ENCODE results near the gene SLC22A31. TPM values are rescaled to one million over a fixed set of nuclear protein-coding genes. Genes with fewer than 3 reads are reported as not detected.
"Not testable (repeated sequence)": the region's sequence is repeated elsewhere in the genome, so short reads cannot be mapped to it uniquely, and the experiment has no call there.

Gene SLC22A31
- total and polyA plus RNA-seq, 3 experiments from 2014 or later, result not detected

DNA sequence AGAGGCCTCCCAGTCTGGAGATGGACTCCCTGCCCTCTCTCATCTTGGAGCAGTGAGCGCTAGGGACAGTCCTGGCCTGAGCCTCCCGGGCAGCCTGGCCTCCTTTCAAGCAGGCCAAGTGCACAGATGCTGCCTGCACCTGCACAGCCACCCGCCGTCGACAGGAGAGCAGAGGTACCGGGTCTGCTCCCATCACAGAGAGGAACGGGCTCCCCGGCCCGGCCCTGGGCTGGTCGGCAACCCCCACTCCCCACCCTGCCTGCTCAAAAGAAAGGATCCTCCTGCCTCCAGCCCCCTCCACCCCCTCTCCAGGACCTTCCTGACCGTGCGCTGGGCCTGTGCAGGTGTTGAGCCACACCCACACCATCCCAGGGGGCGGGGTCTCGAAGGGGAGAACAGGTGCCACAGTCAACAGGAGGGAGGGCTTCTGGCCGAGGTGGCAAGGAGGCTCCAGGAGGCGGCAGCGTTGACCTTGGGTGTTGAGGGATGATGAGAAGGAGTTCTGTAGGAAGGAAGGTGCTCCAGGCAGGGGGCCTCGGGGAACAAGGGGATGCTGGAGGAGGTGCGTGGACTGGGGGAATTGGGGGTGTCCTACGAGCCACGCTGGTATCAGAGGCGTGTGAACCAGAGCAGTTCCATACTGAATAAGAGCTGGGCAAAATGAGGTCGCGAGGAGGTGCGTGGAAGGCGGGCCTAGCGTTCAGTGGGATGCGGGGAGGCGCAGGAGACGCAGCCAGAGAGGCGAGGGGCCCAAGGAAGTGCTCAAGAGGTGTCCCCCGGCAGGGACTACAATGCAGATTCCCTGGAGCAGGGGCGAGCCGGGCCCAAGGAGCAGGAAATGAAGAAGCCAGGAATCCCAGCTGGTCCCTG lies 29.8 kb downstream of the SLC22A31 start:
- DNase-seq, result no peak
- no peaks in the 10 kb centered on the region for H3K9me3 Mint-ChIP-seq
- no peaks in the 10 kb centered on the region for H3K27me3 ChIP-seq (ENCODE audit: insufficient read depth, low read length, poor library complexity, severe bottlenecking)
- peak overlapping the region in 5 of 8 donors; percentile 19 to 60 (median 33) for H3K27ac Mint-ChIP-seq
- CTCF ChIA-PET, result interaction anchor here (0.8 kb wide), 1 partner anchor 354 kb away, joined by 3 read pairs; no protein-coding TSS in a partner anchor
- peaks cover 25% of the 10 kb centered on the region for H3K4me1 ChIP-seq (ENCODE audit: insufficient read depth, low read length)
- H3K4me3 ChIP-seq (ENCODE audit: low read length), result peak overlapping the region; percentile 50
- peaks cover 6 to 20% (median 8%) of the 10 kb centered on the region in 3 donors for H3K4me1 Mint-ChIP-seq
- no peaks in the 10 kb centered on the region for H3K36me3 ChIP-seq (ENCODE audit: insufficient read depth, low read length)
- H3K27ac ChIP-seq (ENCODE audit: low read depth, low read length), result no peak overlapping the region
- H3K27me3 Mint-ChIP-seq, result peaks cover 0 to 4% of the 10 kb centered on the region in 2 donors
- no peaks in the 10 kb centered on the region for H3K9me3 ChIP-seq (ENCODE audit: low read length)
- H3K4me3 Mint-ChIP-seq, result peak overlapping the region; percentile 69 to 86 (median 76)
- POLR2A ChIA-PET, result interaction anchor here (1.2 kb wide), 2 partner anchors 8 to 313 kb away, joined by 3 to 6 read pairs; partner anchors contain the start of gene TRAPPC2L
- H3K36me3 Mint-ChIP-seq, result no peaks in the 10 kb centered on the region

DNA sequence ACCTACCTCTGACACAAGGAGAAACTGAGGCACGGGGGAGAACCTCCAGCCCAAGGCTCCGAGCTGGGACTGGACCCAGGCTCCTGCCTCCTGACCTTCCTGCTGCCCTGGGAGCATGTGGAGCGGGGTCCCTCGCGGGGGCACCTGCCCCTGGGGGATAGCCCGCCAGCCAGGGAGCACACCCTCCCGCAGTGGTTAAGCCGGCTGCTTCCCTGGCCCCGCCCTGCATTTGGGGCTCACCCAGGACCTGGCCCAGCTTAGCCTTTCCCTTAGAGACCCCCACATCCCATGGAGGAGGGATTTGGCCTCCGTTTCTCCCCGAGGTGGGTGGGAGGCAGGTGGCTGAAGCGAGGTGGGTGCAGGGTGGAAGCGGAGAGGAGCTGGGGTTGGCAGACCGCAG lies 30.6 kb downstream of the SLC22A31 start:
- no peaks in the 10 kb centered on the region for H3K9me3 ChIP-seq (ENCODE audit: low read length)
- H3K4me3 ChIP-seq (ENCODE audit: low read length), result no peak overlapping the region
- no peaks in the 10 kb centered on the region for H3K27me3 ChIP-seq (ENCODE audit: insufficient read depth, low read length, poor library complexity, severe bottlenecking)
- ChIA-PET POLR2A (no interaction called here), CTCF (interaction anchor here (0.8 to 1.0 kb wide), 2 partner anchors 354 to 432 kb away, joined by 3 to 4 read pairs; no protein-coding TSS in a partner anchor)
- no peak overlapping the region for H3K27ac ChIP-seq (ENCODE audit: low read depth, low read length)
- no peaks in the 10 kb centered on the region for H3K36me3 Mint-ChIP-seq
- DNase-seq, result no peak
- peaks cover 0 to 4% of the 10 kb centered on the region in 2 donors for H3K27me3 Mint-ChIP-seq
- H3K4me1 Mint-ChIP-seq, result peaks cover 6 to 17% (median 8%) of the 10 kb centered on the region in 3 donors
- no peak overlapping the region for H3K27ac Mint-ChIP-seq
- peaks cover 25% of the 10 kb centered on the region for H3K4me1 ChIP-seq (ENCODE audit: insufficient read depth, low read length)
- no peak overlapping the region for H3K4me3 Mint-ChIP-seq
- no peaks in the 10 kb centered on the region for H3K9me3 Mint-ChIP-seq
- no peaks in the 10 kb centered on the region for H3K36me3 ChIP-seq (ENCODE audit: insufficient read depth, low read length)

- H3K9me3 ChIP-seq (ENCODE audit: low read length), result no peaks in the 10 kb centered on the region
- DNase-seq, result no peak
- ChIA-PET CTCF (interaction anchor here (1.0 to 2.4 kb wide), 2 partner anchors 431 kb away, joined by 4 to 10 read pairs; no protein-coding TSS in a partner anchor), POLR2A (no interaction called here)
- no peak overlapping the region for H3K4me3 ChIP-seq (ENCODE audit: low read length)
- Mint-ChIP-seq H3K4me1 (peaks cover 6 to 17% (median 8%) of the 10 kb centered on the region in 3 donors), H3K27me3 (peaks cover 0 to 4% of the 10 kb centered on the region in 2 donors), H3K4me3 (no peak overlapping the region), H3K27ac (peak overlapping the region in 1 of 8 donors; percentile 24), H3K9me3 (no peaks in the 10 kb centered on the region), H3K36me3 (no peaks in the 10 kb centered on the region)
- H3K27ac ChIP-seq (ENCODE audit: low read depth, low read length), result no peak overlapping the region
- H3K4me1 ChIP-seq (ENCODE audit: insufficient read depth, low read length), result peaks cover 25% of the 10 kb centered on the region
- no peaks in the 10 kb centered on the region for H3K36me3 ChIP-seq (ENCODE audit: insufficient read depth, low read length)
- H3K27me3 ChIP-seq (ENCODE audit: insufficient read depth, low read length, poor library complexity, severe bottlenecking), result no peaks in the 10 kb centered on the region
Observed at GRCh38 chr16:89168381-89169189, 31.8 kb downstream of the SLC22A31 start.

GRCh38 chr16:89167425-89167941 lies 32.9 kb downstream of the SLC22A31 start:
- H3K36me3 Mint-ChIP-seq, result no peaks in the 10 kb centered on the region
- H3K9me3 ChIP-seq (ENCODE audit: low read length), result no peaks in the 10 kb centered on the region
- peaks cover 6 to 16% (median 8%) of the 10 kb centered on the region in 3 donors for H3K4me1 Mint-ChIP-seq
- no peak overlapping the region for H3K27ac Mint-ChIP-seq
- H3K36me3 ChIP-seq (ENCODE audit: insufficient read depth, low read length), result no peaks in the 10 kb centered on the region
- ChIA-PET POLR2A (no interaction called here), CTCF (interaction anchor here (1.0 to 2.4 kb wide), 5 partner anchors 11 to 430 kb away, joined by 3 to 10 read pairs (median 4); partner anchors contain the start of gene ACSF3)
- H3K27ac ChIP-seq (ENCODE audit: low read depth, low read length), result no peak overlapping the region
- no peaks in the 10 kb centered on the region for H3K27me3 ChIP-seq (ENCODE audit: insufficient read depth, low read length, poor library complexity, severe bottlenecking)
- H3K4me3 Mint-ChIP-seq, result no peak overlapping the region
- H3K27me3 Mint-ChIP-seq, result peaks cover 0 to 4% of the 10 kb centered on the region in 2 donors
- DNase-seq, result peak; percentile 71 to 84 (median 74)
- H3K4me1 ChIP-seq (ENCODE audit: insufficient read depth, low read length), result peaks cover 25% of the 10 kb centered on the region
- no peaks in the 10 kb centered on the region for H3K9me3 Mint-ChIP-seq
- H3K4me3 ChIP-seq (ENCODE audit: low read length), result no peak overlapping the region

DNA sequence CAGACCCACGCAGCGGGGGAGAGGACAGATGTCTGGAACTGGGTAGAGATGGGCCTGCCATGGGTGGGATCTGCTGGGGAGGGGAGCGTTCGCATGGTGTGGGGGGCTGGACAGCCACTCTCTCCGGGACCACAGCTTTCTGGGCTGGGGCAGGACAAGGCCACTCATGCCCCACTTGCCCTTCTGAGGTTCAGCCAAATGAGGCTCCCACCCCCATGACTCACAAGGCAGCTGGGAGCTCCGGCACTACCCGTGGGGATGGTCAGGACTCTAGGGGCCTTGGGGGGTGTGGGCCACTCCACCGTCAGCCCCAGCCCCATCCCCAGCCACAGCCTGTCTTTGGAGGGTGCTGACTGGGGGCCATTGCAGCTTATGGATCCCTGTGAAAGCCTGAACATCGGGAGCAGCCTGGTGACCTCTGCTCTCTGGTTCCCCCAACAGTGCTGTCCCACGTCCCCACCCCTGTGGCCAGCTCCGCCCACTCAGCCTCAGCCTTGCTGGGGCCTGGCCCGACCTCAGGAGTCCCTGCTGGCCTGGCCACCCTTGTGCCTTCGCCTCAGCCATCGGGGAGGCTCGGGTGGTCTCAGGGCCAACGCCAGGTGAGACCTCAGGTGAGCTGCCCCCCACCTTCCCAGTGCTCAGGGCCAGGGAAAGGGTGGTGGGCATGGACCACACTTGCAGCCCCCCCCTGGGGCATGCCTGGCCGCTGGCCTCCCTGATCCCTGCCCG lies 33.5 kb downstream of the SLC22A31 start:
- POLR2A ChIA-PET, result no interaction called here
- CTCF ChIA-PET, result interaction anchor here (1.0 to 2.4 kb wide), 5 partner anchors 11 to 430 kb away, joined by 3 to 10 read pairs (median 4); partner anchors contain the start of gene ACSF3
- Mint-ChIP-seq H3K4me3 (no peak overlapping the region), H3K36me3 (no peaks in the 10 kb centered on the region), H3K27ac (no peak overlapping the region), H3K9me3 (no peaks in the 10 kb centered on the region), H3K4me1 (peaks cover 6 to 15% (median 8%) of the 10 kb centered on the region in 3 donors), H3K27me3 (peaks cover 0 to 4% of the 10 kb centered on the region in 2 donors)
- Histone ChIP-seq H3K27me3 (ENCODE audit: insufficient read depth, low read length, poor library complexity, severe bottlenecking) (no peaks in the 10 kb centered on the region), H3K36me3 (ENCODE audit: insufficient read depth, low read length) (no peaks in the 10 kb centered on the region), H3K4me1 (ENCODE audit: insufficient read depth, low read length) (peaks cover 25% of the 10 kb centered on the region), H3K27ac (ENCODE audit: low read depth, low read length) (no peak overlapping the region), H3K9me3 (ENCODE audit: low read length) (no peaks in the 10 kb centered on the region), H3K4me3 (ENCODE audit: low read length) (no peak overlapping the region)
- DNase-seq, result no peak

DNA sequence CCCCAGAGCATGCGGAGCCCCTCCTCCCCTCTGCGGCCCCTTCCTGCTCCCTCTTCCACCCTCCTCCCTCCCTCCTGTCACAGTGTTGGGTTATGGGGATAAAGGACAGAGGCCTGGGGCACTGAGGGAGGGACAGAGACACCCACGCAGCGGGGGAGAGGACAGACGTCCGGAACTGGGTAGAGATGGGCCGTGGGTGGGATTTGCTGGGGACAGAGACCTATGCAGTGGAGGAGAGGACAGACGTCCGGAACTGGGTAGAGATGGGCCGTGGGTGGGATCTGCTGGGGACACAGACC lies 34.7 kb downstream of the SLC22A31 start:
- H3K36me3 Mint-ChIP-seq, result not testable (repeated sequence)

GRCh38 chr16:89164847-89165680 lies 35.3 kb downstream of the SLC22A31 start:
- no peaks in the 10 kb centered on the region for H3K36me3 ChIP-seq (ENCODE audit: insufficient read depth, low read length)
- no peak overlapping the region for H3K27ac ChIP-seq (ENCODE audit: low read depth, low read length)
- POLR2A ChIA-PET, result no interaction called here
- Mint-ChIP-seq H3K27ac (no peak overlapping the region), H3K4me3 (no peak overlapping the region), H3K36me3 (no peaks in the 10 kb centered on the region), H3K4me1 (peaks cover 0 to 5% (median 0%) of the 10 kb centered on the region in 3 donors), H3K9me3 (no peaks in the 10 kb centered on the region), H3K27me3 (peaks cover 0 to 4% of the 10 kb centered on the region in 2 donors)
- CTCF ChIA-PET, result interaction anchor here (0.9 kb wide), 1 partner anchor 427 kb away, joined by 3 read pairs; no protein-coding TSS in a partner anchor
- peaks cover 15% of the 10 kb centered on the region for H3K4me1 ChIP-seq (ENCODE audit: insufficient read depth, low read length)
- no peak for DNase-seq
- H3K9me3 ChIP-seq (ENCODE audit: low read length), result no peaks in the 10 kb centered on the region
- H3K4me3 ChIP-seq (ENCODE audit: low read length), result no peak overlapping the region
- H3K27me3 ChIP-seq (ENCODE audit: insufficient read depth, low read length, poor library complexity, severe bottlenecking), result no peaks in the 10 kb centered on the region

More for the DNA sequence above, 34.7 kb downstream of the SLC22A31 start:
- peaks cover 2 to 11% (median 4%) of the 10 kb centered on the region in 3 donors for H3K4me1 Mint-ChIP-seq
- H3K36me3 ChIP-seq (ENCODE audit: insufficient read depth, low read length); H3K9me3 ChIP-seq (ENCODE audit: low read length); POLR2A ChIA-PET; CTCF ChIA-PET; H3K4me3 Mint-ChIP-seq; DNase-seq; H3K4me3 ChIP-seq (ENCODE audit: low read length); H3K27ac ChIP-seq (ENCODE audit: low read depth, low read length); H3K27me3 Mint-ChIP-seq; H3K27me3 ChIP-seq (ENCODE audit: insufficient read depth, low read length, poor library complexity, severe bottlenecking); H3K27ac Mint-ChIP-seq; H3K9me3 Mint-ChIP-seq: not testable (repeated sequence)
- H3K4me1 ChIP-seq (ENCODE audit: insufficient read depth, low read length), result peaks cover 20% of the 10 kb centered on the region

Measured in CD8-positive, alpha-beta memory T cell (primary cell).